RWPE1 (cell line): ENCODE results near the gene SLC25A51.
A peak's percentile ranks its signal among the peaks of the same experiment; 100 is the strongest.

Experiments
- CTCF ChIA-PET: fragments of 350-600 bp; sonication (Branson Sonifier 250); formaldehyde crosslinking; extraction: SDS; loops from one replicate; lab custom pipeline; 2021; lab: Yijun Ruan, JAX
- POLR2A ChIA-PET: fragments of 400-600 bp; formaldehyde crosslinking; extraction: SDS; loops from one replicate; lab custom pipeline; 2020; ENCODE audit warnings: antibody characterized with exemption; ENCODE audit not compliant: low non-redundant PET; lab: Yijun Ruan, JAX
- DNase-seq: peaks from one replicate; pipeline ENCODE4 v3.0.0; 2012; ENCODE audit warnings: low spot score
- H3K27ac ChIP-seq: fragments of 450-650 bp; 2 replicates; pipeline ENCODE4 v1.5.1; 2017
- CTCF ChIP-seq: fragments of 450-650 bp; conservative IDR thresholded peaks from 2 replicates; pipeline ENCODE4 v1.5.1; 2017; ENCODE audit warnings: low read depth, mild to moderate bottlenecking

The SLC25A51 gene

DNA sequence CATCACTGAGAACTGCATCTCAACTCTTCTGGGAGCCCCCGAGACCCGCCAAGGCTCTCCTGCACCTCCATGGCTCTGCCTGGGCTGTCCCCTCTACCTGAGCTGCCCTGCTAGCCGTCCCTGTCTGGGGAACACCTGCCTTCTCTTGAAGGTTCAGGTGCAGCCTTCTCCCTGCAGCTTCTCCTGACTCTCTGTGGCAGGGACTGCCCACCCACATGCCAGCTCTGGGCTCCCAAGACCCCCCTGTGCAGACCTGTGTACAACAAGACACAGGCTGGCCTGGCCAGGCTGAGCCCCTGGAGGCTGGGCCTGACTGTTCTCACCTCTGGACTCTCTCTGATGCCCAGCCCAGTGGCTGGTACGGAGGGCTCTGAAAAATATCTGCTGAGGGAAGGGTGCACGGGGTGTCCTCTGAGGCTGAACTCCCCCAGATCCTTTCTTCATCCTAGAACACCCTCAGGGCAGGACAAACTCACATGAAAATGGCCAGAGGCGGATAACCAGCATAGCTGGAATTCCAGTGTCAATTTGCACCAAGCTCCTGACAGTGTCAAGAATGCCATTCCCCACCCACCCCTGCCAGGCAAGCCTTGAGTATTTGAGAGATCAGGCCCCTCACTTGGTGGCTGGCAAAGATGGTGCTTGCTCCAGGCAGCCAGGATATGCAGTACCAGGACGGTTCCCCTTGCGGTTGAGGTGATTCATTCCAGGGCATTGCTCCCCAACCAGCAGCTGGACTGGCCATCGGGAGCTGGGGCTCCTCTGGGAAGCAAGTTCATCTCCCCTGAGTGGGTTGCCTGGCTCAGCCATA, 40.9 kb upstream of the SLC25A51 start:
- ChIA-PET CTCF (interaction anchor here (0.7 kb wide), 1 partner anchor 21 kb away, joined by 3 read pairs; no protein-coding TSS in a partner anchor), POLR2A (no interaction called here)
- DNase-seq, result peak; percentile 34
- peak overlapping the region; percentile 93 for H3K27ac ChIP-seq
- no peak for TF ChIP-seq CTCF

GRCh38 chr9:37944266-37944650, 40.3 kb upstream of the SLC25A51 start:
- CTCF ChIA-PET, result interaction anchor here (0.7 kb wide), 1 partner anchor 22 kb away, joined by 3 read pairs; no protein-coding TSS in a partner anchor

DNA sequence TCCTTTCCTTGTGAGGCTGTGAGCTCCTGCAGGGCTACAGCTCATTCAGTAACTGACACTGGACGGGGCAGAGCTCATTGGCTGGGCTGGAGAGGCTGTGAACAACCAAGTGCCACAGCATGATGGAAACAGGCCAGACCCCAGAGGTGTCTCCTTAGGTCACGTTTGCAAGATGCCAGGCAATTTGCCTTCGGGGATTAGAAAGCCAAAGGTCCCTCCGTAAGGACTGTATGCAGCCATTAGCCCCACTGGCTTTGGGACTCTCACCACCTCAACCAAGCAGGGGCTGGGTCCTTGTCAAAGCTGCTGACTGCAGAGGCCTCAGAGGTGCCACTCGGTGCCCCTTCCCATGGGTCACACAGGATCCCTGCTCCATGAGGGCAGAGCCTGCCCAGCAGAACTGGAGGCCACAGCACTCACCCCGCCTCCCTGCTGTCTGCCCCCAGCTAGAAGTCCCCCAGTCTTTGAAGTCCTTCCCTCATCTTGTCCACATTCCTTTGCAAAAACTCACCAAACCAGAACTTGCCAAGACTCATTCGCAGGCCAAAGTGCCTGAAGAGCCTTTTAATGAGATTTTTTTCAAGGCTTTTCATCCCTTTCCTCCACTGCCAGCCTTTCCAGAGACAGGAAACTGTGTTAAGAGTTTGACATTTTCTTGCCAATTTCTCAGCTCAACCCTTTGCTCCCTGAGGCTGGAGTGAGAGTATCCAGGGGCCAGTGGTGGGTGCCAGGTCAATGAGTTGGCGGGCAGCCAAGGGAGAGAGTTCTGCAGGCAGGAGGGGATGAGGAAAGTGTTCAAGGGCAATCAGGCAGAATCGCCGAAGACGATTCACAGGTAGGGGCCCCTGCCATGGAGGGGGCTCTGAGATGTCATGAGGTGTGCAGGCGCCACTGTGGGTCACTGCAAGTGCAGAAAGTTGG, 39.7 kb upstream of the SLC25A51 start:
- ChIA-PET POLR2A (no interaction called here), CTCF (no interaction called here)
- H3K27ac ChIP-seq, result peak overlapping the region; percentile 93
- no peak for TF ChIP-seq CTCF
- DNase-seq, result peak; percentile 54

More at GRCh38 chr9:37944266-37944650, 40.3 kb upstream of the SLC25A51 start:
- H3K27ac ChIP-seq, result peak overlapping the region; percentile 93
- DNase-seq, result no peak
- POLR2A ChIA-PET, result no interaction called here
- TF ChIP-seq CTCF, result no peak

GRCh38 chr9:37942621-37943344, 38.9 kb upstream of the SLC25A51 start:
- CTCF ChIA-PET, result no interaction called here
- TF ChIP-seq CTCF, result no peak
- peak overlapping the region; percentile 93 for H3K27ac ChIP-seq
- POLR2A ChIA-PET, result interaction anchor here (0.5 kb wide), 1 partner anchor 19 kb away, joined by 4 read pairs; no protein-coding TSS in a partner anchor
- DNase-seq, result no peak

DNA sequence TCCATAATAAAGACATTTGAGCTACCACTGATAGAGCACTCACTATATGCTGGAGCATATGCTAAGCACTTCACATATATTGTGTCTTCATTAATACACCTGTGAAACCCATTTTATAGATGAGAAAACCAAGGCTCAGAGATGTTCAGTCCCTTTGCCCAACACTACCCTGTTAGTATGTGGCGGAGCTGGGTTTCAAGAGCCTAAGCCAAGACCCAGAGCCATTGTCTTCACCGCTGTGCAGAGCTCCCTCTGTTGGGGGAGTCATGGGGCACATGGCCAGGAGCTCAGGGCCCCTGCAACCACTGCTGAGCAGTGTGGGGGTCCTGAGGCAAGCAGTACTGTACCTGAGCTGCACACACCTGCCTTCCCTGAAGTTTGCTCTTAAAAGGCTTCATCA, 37.3 kb upstream of the SLC25A51 start:
- no peak for TF ChIP-seq CTCF
- DNase-seq, result no peak
- peak overlapping the region; percentile 93; the same call in 1 of the 2 replicates for H3K27ac ChIP-seq
- CTCF ChIA-PET, result no interaction called here
- POLR2A ChIA-PET, result no interaction called here
